K562 (cell line): ENCODE results near the gene TNFAIP8L2. TPM values are rescaled to one million over a fixed set of nuclear protein-coding genes. Genes with fewer than 3 reads are reported as not detected.

Source experiments
- CBFB ChIP-seq: sonication (generic); formaldehyde crosslinking; IDR thresholded peaks from 2 replicates; pipeline ENCODE4 v1.4.0; 2020; ENCODE audit warnings: mild to moderate bottlenecking, missing genetic modification reagents
- CEBPG ChIP-seq, 3 experiments: fragments of 200-800 bp in 1 of 3; sonication (Bioruptor generic) in 1 of 3; sonication (generic) in 1 of 3; formaldehyde crosslinking in 1 of 3; IDR thresholded peaks in 2 of 3; conservative IDR thresholded peaks in 1 of 3; 2 replicates each; pipeline versions ENCODE4 v1.6.1 to v1.8.0; 2016 to 2022; ENCODE audit warnings: missing compliant biosample characterization in 2 of 3, missing genetic modification characterization in 2 of 3, mild to moderate bottlenecking in 1 of 3, missing genetic modification reagents in 1 of 3
- CHD4 ChIP-seq: fragments of 200-600 bp; sonication (generic); IDR thresholded peaks from 3 replicates; pipeline ENCODE4 v1.6.1; 2012; ENCODE audit warnings: low read depth, mild to moderate bottlenecking, mixed read lengths, low read length, inconsistent platforms; ENCODE audit not compliant: insufficient read depth, insufficient replicate concordance, poor library complexity, severe bottlenecking
- HEY1 ChIP-seq: fragments of 250-450 bp; sonication (Bioruptor Pico); IDR thresholded peaks from 2 replicates; pipeline ENCODE4 v1.5.0; 2020; ENCODE audit warnings: mild to moderate bottlenecking, moderate library complexity, borderline replicate concordance
- HSF4 ChIP-seq: fragments of 250-450 bp; sonication (Bioruptor Pico); IDR thresholded peaks from 2 replicates; pipeline ENCODE4 v2.1.2; 2022; ENCODE audit warnings: mild to moderate bottlenecking, moderate library complexity, borderline replicate concordance
- MYC ChIP-seq, 2 experiments: fragments of 250-450 bp in 1 of 2; sonication (Bioruptor Pico) in 1 of 2; IDR thresholded peaks; 2 replicates each; pipeline versions ENCODE4 v1.5.1 to v1.6.1; 2012 to 2021; ENCODE audit warnings: low read depth in 2 of 2, borderline replicate concordance in 1 of 2, improper control_type of control experiment in 1 of 2, low read length in 1 of 2, mild to moderate bottlenecking in 1 of 2, moderate library complexity in 1 of 2
- NFE2 ChIP-seq: IDR thresholded peaks from 2 replicates; pipeline ENCODE4 v1.6.1; 2014; ENCODE audit warnings: antibody characterized with exemption, low read depth
- NRF1 ChIP-seq, 2 experiments: fragments of 450-650 bp; IDR thresholded peaks in 1 of 2; conservative IDR thresholded peaks in 1 of 2; 2 replicates each; pipeline ENCODE4 v1.6.1; 2014; ENCODE audit warnings: mild to moderate bottlenecking in 2 of 2
- PCBP2 ChIP-seq: fragments of 200-400 bp; formaldehyde crosslinking; IDR thresholded peaks from 2 replicates; pipeline ENCODE4 v1.6.1; 2018; ENCODE audit warnings: low read length, low read depth, mild to moderate bottlenecking, moderate library complexity; ENCODE audit not compliant: poor library complexity, severe bottlenecking
- RAD51 ChIP-seq: fragments of 450-650 bp; IDR thresholded peaks from 2 replicates; pipeline ENCODE4 v1.7.1; 2016; ENCODE audit warnings: low read depth, mild to moderate bottlenecking, borderline replicate concordance
- SAFB ChIP-seq: fragments of 200-400 bp; formaldehyde crosslinking; IDR thresholded peaks from 2 replicates; pipeline ENCODE4 v1.6.1; 2017; ENCODE audit warnings: low read depth, low read length, borderline replicate concordance
- SIN3A ChIP-seq, 2 experiments: fragments of 150-350 bp in 1 of 2; IDR thresholded peaks; 2 replicates each; pipeline ENCODE4 v1.6.1; 2011 to 2016; ENCODE audit warnings: borderline replicate concordance in 2 of 2, low read depth in 2 of 2, low read length in 2 of 2, mild to moderate bottlenecking in 2 of 2, moderate library complexity in 2 of 2; ENCODE audit not compliant: control insufficient read depth in 1 of 2
- SLC30A9 ChIP-seq: fragments of 250-450 bp; sonication (Bioruptor Pico); IDR thresholded peaks from 2 replicates; pipeline ENCODE4 v1.8.0; 2022; ENCODE audit warnings: mild to moderate bottlenecking, moderate library complexity
- SRSF3 ChIP-seq: fragments of 200-400 bp; formaldehyde crosslinking; IDR thresholded peaks from 2 replicates; pipeline ENCODE4 v1.6.1; 2016; ENCODE audit warnings: mild to moderate bottlenecking, low read length, moderate library complexity; ENCODE audit not compliant: insufficient read depth
- TCF7L2 ChIP-seq: fragments of 150-350 bp; IDR thresholded peaks from 2 replicates; pipeline ENCODE4 v1.6.1; 2016; ENCODE audit warnings: low read depth, mild to moderate bottlenecking, low read length, moderate library complexity
- YBX1 ChIP-seq: fragments of 450-650 bp; IDR thresholded peaks from 2 replicates; pipeline ENCODE4 v1.7.1; 2016; ENCODE audit warnings: mild to moderate bottlenecking
- ZC3H11A ChIP-seq: IDR thresholded peaks from 2 replicates; pipeline ENCODE4 v1.6.1; 2012; ENCODE audit warnings: low read depth, low read length, improper control_type of control experiment
- ZC3H4 ChIP-seq: sonication (generic); formaldehyde crosslinking; IDR thresholded peaks from 2 replicates; pipeline ENCODE4 v1.9.0; 2021; ENCODE audit warnings: missing genetic modification reagents, borderline replicate concordance
- ZNF184 ChIP-seq: sonication (generic); formaldehyde crosslinking; IDR thresholded peaks from 2 replicates; pipeline ENCODE4 v1.5.0; 2020; ENCODE audit warnings: missing genetic modification reagents
- polyA plus RNA-seq, 8 experiments: library from polyadenylated mRNA; depleted of rRNA in 4 of 8; stranded (reverse) in 5 of 8; unstranded in 3 of 8; fragments of >200 nt; fragmentation: Nextera tagmentation in 2 of 8; fragmentation: Illumina TruSeq in 1 of 8; extraction: Ambion mirVana in 2 of 8; extraction: Trizol in 1 of 8; gene quantifications; 2 replicates each; pipeline versions ENCODE4 v1.2.1 to v1.2.3, GENCODE V29; 2011 to 2014; ENCODE audit warnings: inconsistent platforms in 1 of 8, missing spikeins in 1 of 8
- total RNA-seq, 7 experiments: library from RNA; depleted of rRNA in 6 of 7; stranded (reverse); fragments of >200 nt in 6 of 7; fragmentation: Illumina TruSeq in 2 of 7; extraction: Trizol in 2 of 7; gene quantifications; 2 replicates each; pipeline versions ENCODE4 v1.2.1 to v1.2.3, GENCODE V29; 2011 to 2021; ENCODE audit warnings: low replicate concordance in 1 of 7
- TF ChIP-seq, protein P1 (sequence below): IDR thresholded peaks from 3 replicates; pipeline ENCODE4 v1.6.1; 2011; ENCODE audit warnings: borderline replicate concordance, mild to moderate bottlenecking, moderate library complexity; ENCODE audit not compliant: insufficient read length; ENCODE audit errors: extremely low read depth
- TF ChIP-seq, protein P2 (sequence below): fragments of 450-650 bp; IDR thresholded peaks from 2 replicates; pipeline ENCODE4 v1.6.1; 2016; ENCODE audit warnings: low read depth, mild to moderate bottlenecking, moderate library complexity

The TNFAIP8L2 gene
- total and polyA plus RNA-seq, 9 of the 15 experiments (the other 6 are each of a cell fraction or from before 2014, with no cell fraction given), result 0.05 to 1.7 (median 0.52) TPM

DNA sequence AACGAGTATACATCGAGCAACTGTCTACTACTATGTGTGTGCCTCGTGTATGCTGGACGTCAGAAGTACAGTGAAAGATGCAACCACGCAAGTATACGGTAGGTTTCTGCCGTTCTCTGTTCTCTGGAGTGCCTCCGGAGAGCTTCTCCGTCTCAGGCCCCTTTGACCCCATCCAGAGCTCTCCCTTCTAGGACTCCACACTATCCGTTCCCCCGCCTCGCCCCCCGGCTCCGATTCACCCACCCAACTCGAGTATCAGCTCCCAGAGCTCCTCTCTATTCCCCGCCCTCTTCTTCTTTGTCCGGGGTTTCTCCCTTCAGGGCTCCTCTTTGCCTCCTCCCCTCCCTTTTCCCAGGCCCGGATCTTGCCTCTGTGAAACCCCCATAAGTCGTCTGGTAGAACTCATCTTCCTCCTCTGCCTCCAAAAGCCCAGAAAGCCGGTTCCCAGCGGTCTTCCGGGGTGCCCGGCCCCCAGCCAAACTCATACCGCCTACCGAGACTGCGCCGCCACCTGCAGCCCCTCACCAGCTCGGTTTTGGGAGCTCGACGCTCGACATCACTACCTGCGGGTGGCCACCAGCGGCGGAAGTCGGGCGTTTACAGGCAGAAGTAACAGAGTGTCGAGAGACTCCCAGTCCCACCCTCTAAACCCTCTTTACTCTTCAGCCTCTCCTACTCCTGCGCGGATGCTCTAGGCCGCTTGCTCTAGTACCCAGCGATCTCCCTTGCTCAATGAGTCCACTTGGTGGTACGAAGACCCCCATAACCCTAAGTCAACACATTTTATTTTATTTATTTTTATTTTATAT, 33.4 kb downstream of the TNFAIP8L2 start, which contains the start of gene VPS72 (continued):
- TF ChIP-seq NRF1 (conservative IDR thresholded peaks at IDR 0.05 in 1 of 2, IDR thresholded peaks at IDR 0.05 in 1 of 2) (peak; percentile 70 to 78), CHD4 (no peak), ZNF184 (CRISPR knock-in tag) (no peak), RAD51 (0 out of 2 replicates have a peak, but pooled peaks have one; percentile 36), SRSF3 (no peak), PCBP2 (no peak), TCF7L2 (0 out of 2 replicates have a peak, but pooled peaks have one; percentile 33), SLC30A9 (CRISPR knock-in tag) (no peak), HEY1 (CRISPR knock-in tag) (no peak), SAFB (no peak), CEBPG (CRISPR knock-in tag; IDR thresholded peaks at IDR 0.05) (no peak), CEBPG (tag; conservative IDR thresholded peaks at IDR 0.05 in 1 of 2, IDR thresholded peaks at IDR 0.05 in 1 of 2) (no peak), SIN3A (IDR thresholded peaks at IDR 0.05; ENCODE audit: borderline replicate concordance in 2 of 2, control insufficient read depth in 1 of 2, low read depth in 2 of 2, low read length in 2 of 2) (peak; percentile 88 to 89; a peak in 3 of 4 replicates), HSF4 (CRISPR knock-in tag) (no peak), ZC3H11A (no peak), YBX1 (no peak), MYC (IDR thresholded peaks at IDR 0.05; ENCODE audit: low read depth, low read length) (peak; percentile 82), MYC (CRISPR knock-in tag; IDR thresholded peaks at IDR 0.05; ENCODE audit: borderline replicate concordance, low read depth) (no peak), NFE2 (no peak; the same call in 1 of the 2 replicates), ZC3H4 (CRISPR knock-in tag) (no peak), CBFB (CRISPR knock-in tag) (no peak)
- TF ChIP-seq, protein P1, sequence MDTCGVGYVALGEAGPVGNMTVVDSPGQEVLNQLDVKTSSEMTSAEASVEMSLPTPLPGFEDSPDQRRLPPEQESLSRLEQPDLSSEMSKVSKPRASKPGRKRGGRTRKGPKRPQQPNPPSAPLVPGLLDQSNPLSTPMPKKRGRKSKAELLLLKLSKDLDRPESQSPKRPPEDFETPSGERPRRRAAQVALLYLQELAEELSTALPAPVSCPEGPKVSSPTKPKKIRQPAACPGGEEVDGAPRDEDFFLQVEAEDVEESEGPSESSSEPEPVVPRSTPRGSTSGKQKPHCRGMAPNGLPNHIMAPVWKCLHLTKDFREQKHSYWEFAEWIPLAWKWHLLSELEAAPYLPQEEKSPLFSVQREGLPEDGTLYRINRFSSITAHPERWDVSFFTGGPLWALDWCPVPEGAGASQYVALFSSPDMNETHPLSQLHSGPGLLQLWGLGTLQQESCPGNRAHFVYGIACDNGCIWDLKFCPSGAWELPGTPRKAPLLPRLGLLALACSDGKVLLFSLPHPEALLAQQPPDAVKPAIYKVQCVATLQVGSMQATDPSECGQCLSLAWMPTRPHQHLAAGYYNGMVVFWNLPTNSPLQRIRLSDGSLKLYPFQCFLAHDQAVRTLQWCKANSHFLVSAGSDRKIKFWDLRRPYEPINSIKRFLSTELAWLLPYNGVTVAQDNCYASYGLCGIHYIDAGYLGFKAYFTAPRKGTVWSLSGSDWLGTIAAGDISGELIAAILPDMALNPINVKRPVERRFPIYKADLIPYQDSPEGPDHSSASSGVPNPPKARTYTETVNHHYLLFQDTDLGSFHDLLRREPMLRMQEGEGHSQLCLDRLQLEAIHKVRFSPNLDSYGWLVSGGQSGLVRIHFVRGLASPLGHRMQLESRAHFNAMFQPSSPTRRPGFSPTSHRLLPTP, result no peak
- TF ChIP-seq, protein P2, sequence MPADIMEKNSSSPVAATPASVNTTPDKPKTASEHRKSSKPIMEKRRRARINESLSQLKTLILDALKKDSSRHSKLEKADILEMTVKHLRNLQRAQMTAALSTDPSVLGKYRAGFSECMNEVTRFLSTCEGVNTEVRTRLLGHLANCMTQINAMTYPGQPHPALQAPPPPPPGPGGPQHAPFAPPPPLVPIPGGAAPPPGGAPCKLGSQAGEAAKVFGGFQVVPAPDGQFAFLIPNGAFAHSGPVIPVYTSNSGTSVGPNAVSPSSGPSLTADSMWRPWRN, result no peak
